Measurements from ENCODE around the gene ABHD16A. TPM values are rescaled to one million over a fixed set of nuclear protein-coding genes. Genes with fewer than 3 reads are reported as not detected.
"Not testable (repeated sequence)": the region's sequence is repeated elsewhere in the genome, so short reads cannot be mapped to it uniquely, and the experiment has no call there.

ABHD16A gene
- total and polyA plus RNA-seq, 2 of the 13 experiments (the other 11 are each of a cell fraction or from before 2014, with no cell fraction given): 43.5 to 45.4 TPM

GRCh38 chr6:31709157-31709556 lies 6.0 kb upstream of the ABHD16A start:
- ATAC-seq; H3K79me2 ChIP-seq (ENCODE audit: insufficient read depth, low read length); H3K9me3 ChIP-seq (ENCODE audit: low read length); H3K4me3 ChIP-seq (replicated peaks in 1 of 3; ENCODE audit: insufficient read depth in 1 of 3, low read depth in 2 of 3, low read length in 3 of 3); H3K36me3 ChIP-seq (replicated peaks in 1 of 2; ENCODE audit: control insufficient read depth in 1 of 2, insufficient read depth in 2 of 2, low read length in 2 of 2); H4K20me1 ChIP-seq (ENCODE audit: insufficient read depth, low read length); DNase-seq (ENCODE audit: low spot score); H3K27ac ChIP-seq (ENCODE audit: extremely low read length, insufficient read depth, low read length); CTCF ChIA-PET (ENCODE audit: low intra/inter-chr PET ratio, low total read pairs); intact Hi-C loops (cut with micrococcal nuclease; ENCODE audit: unreplicated experiment); FAIRE-seq; BruUV-seq (replicated peaks); H3K9ac ChIP-seq (ENCODE audit: insufficient read depth, low read depth, low read length); H2AFZ ChIP-seq (ENCODE audit: low read length); in situ Hi-C loops (cut with HindIII; ENCODE audit: extremely low pct_ligation_motif_present, low pct_unique_long_range_greater_than_20kb); H3K4me2 ChIP-seq (ENCODE audit: low read depth, low read length): not testable (repeated sequence)
- POLR2A ChIA-PET: interaction anchor here (1.1 kb wide), 1 partner anchor 57 kb away, joined by 4 read pairs; no protein-coding TSS in a partner anchor
- TF ChIP-seq CEBPG (CRISPR knock-in tag; IDR thresholded peaks at IDR 0.05): peak; percentile 64
- TF ChIP-seq, protein P1, sequence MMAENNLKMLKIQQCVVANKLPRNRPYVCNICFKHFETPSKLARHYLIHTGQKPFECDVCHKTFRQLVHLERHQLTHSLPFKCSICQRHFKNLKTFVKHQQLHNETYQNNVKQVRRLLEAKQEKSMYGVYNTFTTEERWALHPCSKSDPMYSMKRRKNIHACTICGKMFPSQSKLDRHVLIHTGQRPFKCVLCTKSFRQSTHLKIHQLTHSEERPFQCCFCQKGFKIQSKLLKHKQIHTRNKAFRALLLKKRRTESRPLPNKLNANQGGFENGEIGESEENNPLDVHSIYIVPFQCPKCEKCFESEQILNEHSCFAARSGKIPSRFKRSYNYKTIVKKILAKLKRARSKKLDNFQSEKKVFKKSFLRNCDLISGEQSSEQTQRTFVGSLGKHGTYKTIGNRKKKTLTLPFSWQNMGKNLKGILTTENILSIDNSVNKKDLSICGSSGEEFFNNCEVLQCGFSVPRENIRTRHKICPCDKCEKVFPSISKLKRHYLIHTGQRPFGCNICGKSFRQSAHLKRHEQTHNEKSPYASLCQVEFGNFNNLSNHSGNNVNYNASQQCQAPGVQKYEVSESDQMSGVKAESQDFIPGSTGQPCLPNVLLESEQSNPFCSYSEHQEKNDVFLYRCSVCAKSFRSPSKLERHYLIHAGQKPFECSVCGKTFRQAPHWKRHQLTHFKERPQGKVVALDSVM (CRISPR knock-in tag; IDR thresholded peaks at IDR 0.05): 0 out of 2 replicates have a peak, but pooled peaks have one; percentile 57
- 0 out of 2 replicates have a peak, but pooled peaks have one; percentile 32 for TF ChIP-seq ZNF292 (CRISPR knock-in tag; IDR thresholded peaks at IDR 0.05; ENCODE audit: borderline replicate concordance, low read depth)
- peak; percentile 71; the same call in 1 of the 2 replicates for TF ChIP-seq ZNF362 (CRISPR knock-in tag; IDR thresholded peaks at IDR 0.05; ENCODE audit: borderline replicate concordance)
- 25% methylated on average over 11 of the region's 11 CpGs for WGBS (ENCODE audit: low lambda C conversion rate)
- Histone ChIP-seq H3K27me3 (ENCODE audit: control insufficient read depth in 1 of 2, insufficient read depth in 2 of 2, low read length in 2 of 2) (peaks cover 9 to 36% of the 10 kb centered on the region in 2 experiments; a peak in 3 of 5 replicates), H3K4me1 (ENCODE audit: insufficient read depth, low read length) (peaks cover 21% of the 10 kb centered on the region)

GRCh38 chr6:31708224-31708623 lies 5.1 kb upstream of the ABHD16A start:
- peaks cover 9 to 35% of the 10 kb centered on the region in 2 experiments; a peak in 3 of 5 replicates for H3K27me3 ChIP-seq (ENCODE audit: control insufficient read depth in 1 of 2, insufficient read depth in 2 of 2, low read length in 2 of 2)
- H3K4me3 ChIP-seq (replicated peaks in 1 of 3; ENCODE audit: insufficient read depth in 1 of 3, low read depth in 2 of 3, low read length in 3 of 3): no peak overlapping the region
- no peak overlapping the region for H3K4me2 ChIP-seq (ENCODE audit: low read depth, low read length)
- 85% methylated on average over 3 of the region's 3 CpGs for WGBS (ENCODE audit: low lambda C conversion rate)
- H4K20me1 ChIP-seq (ENCODE audit: insufficient read depth, low read length): no peaks in the 10 kb centered on the region
- TF ChIP-seq HNF1B (CRISPR knock-in tag; IDR thresholded peaks at IDR 0.05): no peak
- TF ChIP-seq ZNF121 (CRISPR knock-in tag; IDR thresholded peaks at IDR 0.05): peak; percentile 76
- TF ChIP-seq KDM5B (CRISPR knock-in tag; IDR thresholded peaks at IDR 0.05; ENCODE audit: borderline replicate concordance): no peak
- H3K36me3 ChIP-seq (replicated peaks in 1 of 2; ENCODE audit: control insufficient read depth in 1 of 2, insufficient read depth in 2 of 2, low read length in 2 of 2): no peaks in the 10 kb centered on the region
- no peaks in the 10 kb centered on the region for H3K9me3 ChIP-seq (ENCODE audit: low read length)
- DNase-seq (ENCODE audit: low spot score) (no peak), FAIRE-seq (no peak), ATAC-seq (no peak)
- in situ Hi-C loops (cut with HindIII; ENCODE audit: extremely low pct_ligation_motif_present, low pct_unique_long_range_greater_than_20kb): no loop called here
- CTCF ChIA-PET (ENCODE audit: low intra/inter-chr PET ratio, low total read pairs): no interaction called here
- H3K4me1 ChIP-seq (ENCODE audit: insufficient read depth, low read length): peaks cover 18% of the 10 kb centered on the region
- no TSS peak for BruUV-seq (replicated peaks)
- H2AFZ ChIP-seq (ENCODE audit: low read length): no peak overlapping the region
- POLR2A ChIA-PET: interaction anchor here (1.2 kb wide), 1 partner anchor 237 kb away, joined by 3 read pairs; the partner anchor contains the start of gene CFB
- no peaks in the 10 kb centered on the region for H3K79me2 ChIP-seq (ENCODE audit: insufficient read depth, low read length)
- H3K27ac ChIP-seq (ENCODE audit: extremely low read length, insufficient read depth, low read length): no peak overlapping the region
- intact Hi-C loops (cut with micrococcal nuclease; ENCODE audit: unreplicated experiment): no loop called here
- H3K9ac ChIP-seq (ENCODE audit: insufficient read depth, low read depth, low read length): no peak overlapping the region
